H1 (cell line): ENCODE results near the gene DCPS. TPM values are rescaled to one million over a fixed set of nuclear protein-coding genes. Genes with fewer than 3 reads are reported as not detected.

Experiments used
- CHD7 ChIP-seq: fragments of 300-600 bp; sonication (generic); IDR thresholded peaks from 2 replicates; pipeline ENCODE4 v1.7.1; 2012; ENCODE audit warnings: low read length, moderate library complexity, mild to moderate bottlenecking, inconsistent platforms; ENCODE audit not compliant: insufficient replicate concordance
- polyA plus RNA-seq, 7 experiments: library from polyadenylated mRNA; depleted of rRNA in 3 of 7; stranded (reverse) in 5 of 7; unstranded in 2 of 7; fragments of >200 nt in 5 of 7; fragments of 200-250 nt in 2 of 7; gene quantifications; 1 replicate in 5 of 7; 2 replicates in 1 of 7; 4 replicates in 1 of 7; pipeline versions ENCODE4 v1.2.1 to v1.2.3, GENCODE V29; 2011 to 2013; ENCODE audit warnings: missing spikeins in 2 of 7, mixed read lengths in 2 of 7
- total RNA-seq: library from RNA; stranded (reverse); fragmentation: NEBNext Ultra II Directional; extraction: Animal tissue kit (Norgen Biotek cat#: 25700); gene quantifications from 2 replicates; pipeline ENCODE4 v1.2.1, GENCODE V29; 2021

Gene DCPS
- total and polyA plus RNA-seq, 2 of the 8 experiments (the other 6 are each of a cell fraction or from before 2014, with no cell fraction given) = 24.6 to 55.2 TPM

DNA sequence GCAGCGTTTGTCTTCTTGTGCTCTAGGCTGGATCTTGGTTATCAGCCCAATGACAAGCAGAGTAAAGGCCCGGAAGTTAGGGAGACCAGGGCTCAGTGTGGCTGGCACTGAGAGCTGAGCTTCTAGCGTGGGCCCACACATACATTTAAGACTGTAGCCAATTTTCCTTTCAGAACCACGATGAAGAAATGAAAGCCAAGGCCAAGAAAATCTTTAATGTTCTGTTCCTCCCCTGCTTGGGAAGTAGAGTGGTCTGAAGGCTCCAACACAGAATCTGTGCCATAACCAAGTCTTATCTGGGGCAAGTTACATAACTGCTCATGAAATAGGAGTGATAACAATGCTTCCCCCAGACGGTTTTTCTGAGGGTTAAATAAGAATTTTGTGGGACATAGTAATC is 47.0 kb downstream of the DCPS start (continued):
- no peak for TF ChIP-seq CHD7
